ENCODE results near the gene ABLIM3. TPM values are rescaled to one million over a fixed set of nuclear protein-coding genes. Genes with fewer than 3 reads are reported as not detected.

The ABLIM3 gene
- total RNA-seq, 2 experiments from 2014 or later: 0.21 TPM; not detected in 1

DNA sequence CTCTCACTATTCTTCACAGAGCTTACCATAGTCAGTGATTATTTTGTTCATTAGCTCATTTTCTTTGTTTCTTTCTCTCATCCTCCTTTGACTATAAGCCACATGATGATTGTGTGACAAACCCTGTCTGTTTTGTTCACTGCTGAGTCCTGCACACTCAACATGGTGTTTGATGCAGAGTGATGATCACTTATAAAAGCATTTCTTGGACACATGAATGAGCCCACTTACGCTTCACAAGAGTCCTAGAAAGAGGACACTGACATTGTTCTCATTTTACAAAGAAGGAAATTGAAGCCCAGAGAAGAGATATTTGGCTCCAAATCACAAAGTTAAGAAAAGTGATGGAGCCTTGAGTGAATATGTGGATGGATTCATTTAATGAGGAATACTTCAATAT, 13.4 kb downstream of the ABLIM3 start:
- no peak for ATAC-seq
- no peak overlapping the region for H3K4me3 Mint-ChIP-seq
- CTCF ChIA-PET: interaction anchor here (1.2 kb wide), 1 partner anchor 115 kb away, joined by 5 read pairs; no protein-coding TSS in a partner anchor
- no peak overlapping the region for H3K27ac Mint-ChIP-seq
- peaks cover 44% of the 10 kb centered on the region for H3K27me3 Mint-ChIP-seq
- no peaks in the 10 kb centered on the region for H3K9me3 Mint-ChIP-seq (ENCODE audit: low read depth)
- H3K36me3 Mint-ChIP-seq: no peaks in the 10 kb centered on the region
- no peak for DNase-seq
- no peaks in the 10 kb centered on the region for H3K4me1 Mint-ChIP-seq

DNA sequence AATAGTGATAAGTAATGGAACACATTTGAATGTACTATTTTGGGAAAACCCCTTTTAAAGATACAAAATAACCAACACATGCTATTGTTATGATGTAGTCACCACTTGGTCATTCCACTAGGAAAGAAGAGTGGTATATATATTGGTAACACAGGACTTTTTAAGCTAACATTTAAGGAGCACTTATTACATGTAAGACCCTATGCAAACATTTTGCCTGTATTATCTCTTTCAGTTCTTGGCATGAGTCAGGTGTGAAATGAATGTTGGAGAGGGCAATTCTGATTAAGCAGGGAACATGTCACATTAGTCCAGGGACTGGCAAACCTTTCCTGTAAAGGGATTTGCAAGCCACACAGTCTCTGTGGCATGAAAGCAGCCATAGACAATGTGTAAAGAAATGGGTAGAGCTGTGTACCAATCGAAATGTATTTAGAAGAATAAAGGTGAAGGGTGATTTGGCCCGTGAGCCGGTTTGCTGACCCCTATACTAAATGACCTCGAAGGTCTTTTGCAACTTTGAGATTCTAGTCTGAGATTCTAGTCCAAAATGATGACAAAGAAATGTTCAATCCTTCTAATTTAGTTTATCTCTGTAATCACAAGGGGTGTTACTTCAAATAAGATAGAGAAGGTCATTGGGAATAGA, 15.3 kb downstream of the ABLIM3 start:
- H3K27ac Mint-ChIP-seq: no peak overlapping the region
- DNase-seq (no peak), ATAC-seq (no peak)
- H3K9me3 Mint-ChIP-seq (ENCODE audit: low read depth): no peaks in the 10 kb centered on the region
- H3K4me3 Mint-ChIP-seq: no peak overlapping the region
- no peaks in the 10 kb centered on the region for H3K4me1 Mint-ChIP-seq
- H3K27me3 Mint-ChIP-seq: peaks cover 33% of the 10 kb centered on the region
- CTCF ChIA-PET: interaction anchor here (2.4 kb wide), 1 partner anchor 15 kb away, joined by 8 read pairs; the partner anchor contains the start of gene ABLIM3
- no peaks in the 10 kb centered on the region for H3K36me3 Mint-ChIP-seq

DNA sequence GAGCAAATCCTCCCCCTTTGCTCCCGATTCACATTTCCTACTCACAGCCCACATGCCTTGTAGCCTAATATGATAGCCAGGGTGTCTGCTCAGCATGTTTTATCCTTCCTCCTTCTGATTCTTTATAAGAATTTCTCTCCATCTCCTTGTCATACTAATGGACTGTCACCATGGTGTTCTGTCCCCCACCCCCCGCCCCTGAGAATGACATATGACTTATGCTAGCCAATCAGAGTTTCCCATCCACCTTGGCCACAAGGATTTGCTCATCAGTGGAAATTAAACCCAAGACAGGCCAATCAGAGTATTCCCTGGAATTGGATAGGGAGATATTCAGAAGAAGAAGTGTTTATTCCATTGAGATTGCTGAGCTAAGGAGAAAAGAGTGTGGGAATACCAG, 16.0 kb downstream of the ABLIM3 start:
- Mint-ChIP-seq H3K4me3 (no peak overlapping the region), H3K27me3 (peaks cover 30% of the 10 kb centered on the region), H3K4me1 (no peaks in the 10 kb centered on the region), H3K9me3 (ENCODE audit: low read depth) (no peaks in the 10 kb centered on the region), H3K27ac (no peak overlapping the region), H3K36me3 (no peaks in the 10 kb centered on the region)
- no peak for DNase-seq
- no peak for ATAC-seq
- CTCF ChIA-PET: interaction anchor here (0.6 to 2.4 kb wide), 2 partner anchors 16 to 227 kb away, joined by 3 to 8 read pairs; partner anchors contain the start of gene ABLIM3

DNA sequence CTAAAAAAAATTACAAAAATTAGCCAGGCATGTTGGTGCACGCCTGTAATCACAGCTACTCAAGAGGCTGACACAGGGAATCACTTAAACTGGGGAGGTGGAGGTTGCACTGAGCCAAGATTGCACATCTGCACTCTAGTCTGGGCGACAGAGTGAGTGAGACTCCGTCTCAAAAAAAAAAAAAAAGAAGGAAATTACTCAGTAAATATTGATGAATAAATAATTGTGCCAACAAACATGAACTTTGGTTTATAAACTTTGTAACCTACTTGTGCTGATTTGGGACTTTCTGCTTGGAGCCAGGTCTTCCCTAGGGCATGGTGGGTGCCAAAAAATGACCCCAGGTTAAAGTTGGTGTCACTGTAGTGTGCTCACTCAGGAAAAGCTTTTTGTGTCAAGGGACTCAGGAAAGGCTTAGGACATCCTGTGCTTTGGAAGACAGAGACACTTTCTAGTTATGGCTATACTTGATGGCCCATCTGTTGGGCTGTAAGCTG, 19.0 kb downstream of the ABLIM3 start:
- H3K4me3 Mint-ChIP-seq: no peak overlapping the region
- CTCF ChIA-PET: interaction anchor here (1.1 to 1.2 kb wide), 2 partner anchors 19 to 105 kb away, joined by 3 read pairs; partner anchors contain the start of gene ABLIM3
- H3K36me3 Mint-ChIP-seq: no peaks in the 10 kb centered on the region
- ATAC-seq (no peak), DNase-seq (no peak)
- H3K9me3 Mint-ChIP-seq (ENCODE audit: low read depth): no peaks in the 10 kb centered on the region
- peaks cover 24% of the 10 kb centered on the region for H3K27me3 Mint-ChIP-seq
- no peak overlapping the region for H3K27ac Mint-ChIP-seq
- no peaks in the 10 kb centered on the region for H3K4me1 Mint-ChIP-seq

DNA sequence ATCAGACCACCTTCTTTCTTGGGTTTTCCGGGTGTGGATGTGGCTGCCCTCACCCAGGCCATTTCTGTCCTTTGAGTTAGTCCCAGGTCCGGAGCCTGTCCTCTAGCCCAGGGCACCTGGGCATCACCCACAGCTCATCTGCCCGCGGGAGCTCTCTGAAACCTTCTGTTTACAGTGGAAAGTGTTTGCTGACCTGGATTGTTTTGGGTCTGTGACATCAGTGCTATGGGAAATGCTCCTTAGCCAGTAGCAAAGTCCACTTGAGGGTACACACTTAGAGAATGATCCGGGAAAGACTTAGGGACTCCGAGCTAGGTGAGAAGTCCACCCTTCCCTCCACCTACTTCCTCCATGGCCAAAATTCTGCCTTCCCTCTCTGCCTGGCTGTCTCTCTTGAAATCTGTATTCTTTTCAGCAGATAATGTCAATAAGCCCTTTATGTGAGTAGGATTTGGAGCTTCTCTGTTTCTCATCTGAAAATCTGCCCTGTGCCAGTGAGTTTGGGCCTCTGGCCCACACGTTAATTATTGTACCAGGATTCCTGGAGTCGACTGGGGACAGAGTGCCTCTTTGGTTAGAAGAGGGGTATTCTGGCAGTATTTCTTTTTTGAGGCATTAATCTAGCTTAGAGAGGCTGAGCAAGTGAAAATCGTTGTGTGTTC, 19.9 kb downstream of the ABLIM3 start:
- Mint-ChIP-seq H3K27me3 (peaks cover 18% of the 10 kb centered on the region), H3K4me1 (no peaks in the 10 kb centered on the region), H3K36me3 (no peaks in the 10 kb centered on the region), H3K4me3 (no peak overlapping the region), H3K9me3 (ENCODE audit: low read depth) (no peaks in the 10 kb centered on the region), H3K27ac (no peak overlapping the region)
- CTCF ChIA-PET: interaction anchor here (1.1 to 1.2 kb wide), 2 partner anchors 20 to 104 kb away, joined by 3 read pairs; partner anchors contain the start of gene ABLIM3
- ATAC-seq (no peak), DNase-seq (no peak)

DNA sequence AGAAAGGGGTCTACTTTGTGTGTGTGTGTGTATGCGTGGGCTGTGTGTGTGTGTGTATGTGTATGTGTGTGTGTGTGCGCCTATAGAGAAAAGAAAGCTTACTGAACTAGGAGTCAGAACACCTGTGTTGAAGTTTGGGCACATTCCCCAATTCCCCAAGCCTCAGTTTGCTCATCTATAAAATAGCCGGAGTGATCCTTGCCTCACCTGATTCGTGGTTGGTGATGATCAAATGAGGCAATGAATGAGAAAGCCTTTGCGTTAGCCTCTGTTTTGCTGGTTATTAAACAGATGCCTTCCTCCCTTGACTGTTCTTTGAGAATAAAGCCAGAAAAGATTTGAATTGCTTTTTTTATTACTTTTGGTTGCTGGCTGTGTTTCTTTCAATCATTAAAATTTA, 20.6 kb downstream of the ABLIM3 start:
- Mint-ChIP-seq H3K9me3 (ENCODE audit: low read depth) (no peaks in the 10 kb centered on the region), H3K27ac (no peak overlapping the region), H3K27me3 (peaks cover 20% of the 10 kb centered on the region), H3K4me3 (no peak overlapping the region), H3K4me1 (no peaks in the 10 kb centered on the region), H3K36me3 (no peaks in the 10 kb centered on the region)
- DNase-seq (no peak), ATAC-seq (no peak)
- CTCF ChIA-PET: no interaction called here

DNA sequence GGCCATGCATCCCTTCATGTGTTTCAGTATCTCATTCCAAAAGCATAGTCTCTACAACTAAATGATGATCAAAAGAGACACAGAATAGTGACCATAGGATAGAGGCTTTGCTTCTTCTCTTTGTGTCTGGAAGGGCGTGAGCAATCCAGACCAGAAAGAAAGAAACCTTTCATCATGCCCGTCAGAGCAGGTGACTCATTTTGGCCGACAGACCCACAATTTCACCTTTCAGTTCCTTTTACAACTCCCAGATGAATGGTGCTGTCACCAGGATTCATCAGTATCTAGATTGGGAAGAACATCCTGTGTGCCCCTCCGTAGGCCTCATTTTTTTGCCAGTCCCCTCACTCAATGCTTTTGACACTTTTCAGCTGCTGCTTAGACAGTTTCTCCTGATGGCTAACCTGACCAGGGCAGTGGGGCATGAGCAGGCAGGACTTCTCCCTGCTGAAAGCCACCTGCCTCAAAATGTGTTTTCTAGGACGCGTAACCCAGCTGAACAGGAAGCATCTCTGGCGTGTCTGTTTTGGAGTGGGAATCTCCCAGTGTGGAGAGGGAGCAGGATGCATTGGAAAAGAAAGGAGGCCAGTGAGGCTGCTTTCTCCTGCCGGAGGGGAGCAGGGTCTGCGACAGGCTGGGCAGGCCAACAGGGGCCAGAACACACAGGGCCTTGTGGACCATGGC, 21.2 kb downstream of the ABLIM3 start:
- Mint-ChIP-seq H3K27ac (no peak overlapping the region), H3K27me3 (peaks cover 20% of the 10 kb centered on the region), H3K36me3 (no peaks in the 10 kb centered on the region)

DNA sequence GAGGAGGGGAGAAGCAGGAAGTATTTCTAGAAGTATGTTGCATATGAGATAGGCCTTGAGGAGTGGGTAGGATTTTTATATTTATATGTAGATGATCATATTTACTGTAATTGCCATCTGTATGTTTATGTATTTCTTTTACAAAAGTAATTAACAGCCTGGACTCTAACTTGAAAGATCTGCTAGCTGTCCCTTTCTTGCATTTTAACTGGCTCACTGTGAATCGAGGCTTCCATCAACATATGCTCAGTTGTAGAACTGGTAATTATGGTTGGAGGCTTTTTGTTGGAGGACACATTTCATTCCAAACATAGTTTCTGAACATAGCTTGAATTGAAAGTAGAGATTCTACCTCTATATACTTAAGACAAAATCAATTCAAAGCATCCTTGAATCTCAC, 23.4 kb downstream of the ABLIM3 start:
- Mint-ChIP-seq H3K9me3 (ENCODE audit: low read depth) (no peaks in the 10 kb centered on the region), H3K27me3 (peaks cover 17% of the 10 kb centered on the region), H3K4me3 (no peak overlapping the region), H3K27ac (no peak overlapping the region), H3K36me3 (no peaks in the 10 kb centered on the region), H3K4me1 (no peaks in the 10 kb centered on the region)
- CTCF ChIA-PET: no interaction called here
- DNase-seq: no peak
- no peak for ATAC-seq

More for the DNA sequence above, 21.2 kb downstream of the ABLIM3 start:
- DNase-seq (no peak), ATAC-seq (no peak)
- no peak overlapping the region for H3K4me3 Mint-ChIP-seq
- CTCF ChIA-PET: no interaction called here
- H3K4me1 Mint-ChIP-seq: no peaks in the 10 kb centered on the region
- H3K9me3 Mint-ChIP-seq (ENCODE audit: low read depth): no peaks in the 10 kb centered on the region

DNA sequence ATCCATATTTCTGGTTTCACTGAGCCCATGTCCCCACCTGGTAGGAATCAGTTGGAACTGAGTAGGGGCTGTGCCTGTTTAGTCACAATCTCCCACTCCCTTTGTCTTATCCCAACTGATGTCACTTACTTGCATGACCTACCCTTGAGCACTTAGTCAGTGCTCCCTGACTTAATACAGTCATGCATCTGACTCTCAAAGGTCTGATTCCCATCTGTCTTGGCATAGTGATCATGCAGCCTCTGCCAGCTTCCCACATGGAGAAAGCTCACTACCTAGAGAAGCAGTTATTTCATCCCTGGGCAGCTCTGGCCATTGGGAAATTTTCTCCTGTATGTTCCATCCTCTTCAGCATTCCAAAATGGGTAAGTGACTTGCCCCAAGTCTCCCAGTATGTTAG, 24.8 kb downstream of the ABLIM3 start:
- Mint-ChIP-seq H3K4me3 (no peak overlapping the region), H3K4me1 (peaks cover 3% of the 10 kb centered on the region), H3K9me3 (ENCODE audit: low read depth) (no peaks in the 10 kb centered on the region), H3K27me3 (peaks cover 18% of the 10 kb centered on the region), H3K27ac (no peak overlapping the region), H3K36me3 (no peaks in the 10 kb centered on the region)
- no peak for ATAC-seq
- no peak for DNase-seq
- CTCF ChIA-PET: no interaction called here

DNA sequence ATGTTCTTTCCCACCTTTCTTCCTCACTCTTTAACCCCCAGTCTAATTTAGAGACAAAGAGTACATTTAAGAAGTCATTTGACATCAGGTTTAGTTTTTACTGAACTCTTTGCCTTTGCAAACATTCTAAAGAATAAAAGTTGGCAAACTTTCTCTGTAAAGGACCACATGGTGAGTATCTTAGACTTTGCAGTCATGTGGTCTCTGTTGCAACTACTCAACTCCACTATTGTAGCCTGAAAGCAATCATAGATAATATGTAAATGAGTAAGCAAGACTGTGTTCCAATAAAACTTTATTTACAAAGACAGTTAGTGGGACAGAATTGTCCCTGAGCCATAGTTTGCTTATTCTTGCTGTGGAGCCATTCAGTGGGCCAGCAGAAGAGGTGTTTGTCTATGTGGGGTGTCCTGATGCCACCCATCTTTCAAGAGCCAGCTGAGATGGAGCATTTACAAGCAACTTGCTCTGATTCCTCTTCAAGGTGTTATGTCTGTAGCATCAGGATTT, 25.4 kb downstream of the ABLIM3 start:
- no peak overlapping the region for H3K4me3 Mint-ChIP-seq
- H3K4me1 Mint-ChIP-seq: peaks cover 5% of the 10 kb centered on the region
- H3K9me3 Mint-ChIP-seq (ENCODE audit: low read depth): no peaks in the 10 kb centered on the region
- DNase-seq: no peak
- H3K27ac Mint-ChIP-seq: no peak overlapping the region
- no peaks in the 10 kb centered on the region for H3K36me3 Mint-ChIP-seq
- peaks cover 18% of the 10 kb centered on the region for H3K27me3 Mint-ChIP-seq
- ATAC-seq: no peak
- CTCF ChIA-PET: no interaction called here

DNA sequence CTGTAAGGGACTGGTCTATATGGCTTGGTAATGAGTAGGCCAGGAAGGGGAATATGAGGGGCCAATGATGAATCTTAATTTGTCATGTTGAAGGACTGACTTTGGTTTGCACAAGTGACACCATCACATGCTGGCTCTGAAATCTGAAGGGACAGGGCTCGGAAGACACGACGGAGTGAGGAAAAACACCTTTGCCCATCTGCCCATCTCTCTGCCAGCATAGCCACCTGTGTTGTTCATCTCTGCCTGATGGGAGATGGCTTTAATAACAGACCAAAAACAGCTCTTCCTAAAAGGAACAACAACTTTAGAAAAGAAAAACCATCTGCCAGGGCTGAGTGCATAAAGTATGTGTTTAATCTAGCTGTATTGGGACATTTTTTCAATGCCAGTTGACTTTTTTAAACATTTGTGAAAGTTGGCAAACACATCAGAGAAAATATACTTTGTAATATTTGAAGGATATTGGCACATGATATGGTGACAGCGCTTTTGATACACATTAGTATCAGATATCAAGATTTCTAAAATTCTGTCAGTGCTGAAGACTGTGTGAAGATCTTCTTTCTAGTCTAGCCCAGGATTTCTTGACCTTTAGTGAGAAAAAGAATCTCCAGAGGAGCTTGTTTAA, 27.1 kb downstream of the ABLIM3 start:
- H3K27ac Mint-ChIP-seq: no peak overlapping the region
- peaks cover 14% of the 10 kb centered on the region for H3K4me1 Mint-ChIP-seq
- peaks cover 18% of the 10 kb centered on the region for H3K27me3 Mint-ChIP-seq
- no peak overlapping the region for H3K4me3 Mint-ChIP-seq
- H3K36me3 Mint-ChIP-seq: no peaks in the 10 kb centered on the region
- CTCF ChIA-PET: no interaction called here
- H3K9me3 Mint-ChIP-seq (ENCODE audit: low read depth): no peaks in the 10 kb centered on the region
- DNase-seq: no peak
- ATAC-seq: no peak

DNA sequence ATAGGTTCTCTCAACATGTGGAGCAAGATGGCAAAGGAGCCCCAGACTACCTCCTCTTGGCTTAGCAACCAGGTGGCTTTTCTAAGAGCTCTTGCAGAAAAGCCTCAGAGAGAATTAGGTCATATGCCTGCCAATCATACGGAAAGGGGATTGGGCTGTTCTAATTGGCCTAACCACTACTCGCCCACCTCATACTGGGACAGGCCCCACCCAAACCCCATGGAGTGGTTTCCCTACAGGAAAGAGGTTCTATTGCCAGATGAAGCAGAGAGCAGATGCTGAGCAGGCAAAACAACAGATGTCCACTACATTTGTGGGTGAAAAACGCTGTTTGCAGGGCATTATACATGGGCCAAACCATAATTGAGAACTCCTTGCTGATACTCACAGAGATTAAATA, 29.0 kb downstream of the ABLIM3 start:
- Mint-ChIP-seq H3K27ac (no peak overlapping the region), H3K36me3 (no peaks in the 10 kb centered on the region), H3K27me3 (peaks cover 18% of the 10 kb centered on the region), H3K9me3 (ENCODE audit: low read depth) (no peaks in the 10 kb centered on the region), H3K4me3 (no peak overlapping the region), H3K4me1 (peaks cover 14% of the 10 kb centered on the region)
- DNase-seq: no peak
- ATAC-seq: no peak
- CTCF ChIA-PET: interaction anchor here (0.6 kb wide), 1 partner anchor 26 kb away, joined by 3 read pairs; no protein-coding TSS in a partner anchor

DNA sequence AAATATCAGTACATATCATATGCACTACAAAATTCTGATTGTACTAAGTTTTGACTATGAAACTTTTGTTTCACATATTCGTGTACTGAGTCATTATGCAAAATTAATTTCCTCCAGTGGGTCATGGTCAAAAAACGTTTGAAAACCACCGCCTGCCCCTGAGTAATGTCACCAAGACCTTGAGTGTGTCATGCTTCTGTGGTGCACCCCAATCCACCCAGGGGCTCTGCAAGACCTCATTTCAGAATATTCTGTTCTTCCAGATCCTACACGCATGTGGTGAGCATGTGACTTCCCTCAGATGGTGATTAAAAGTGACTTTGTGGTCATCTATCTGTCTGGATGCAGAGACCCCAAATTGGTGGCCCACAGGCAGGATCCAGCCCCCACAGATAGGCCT, 31.0 kb downstream of the ABLIM3 start:
- Mint-ChIP-seq H3K4me1 (peaks cover 14% of the 10 kb centered on the region), H3K27ac (no peak overlapping the region), H3K36me3 (no peaks in the 10 kb centered on the region), H3K9me3 (ENCODE audit: low read depth) (no peaks in the 10 kb centered on the region), H3K27me3 (peaks cover 14% of the 10 kb centered on the region), H3K4me3 (no peak overlapping the region)
- ATAC-seq (peak; percentile 66), DNase-seq (peak; percentile 74)
- CTCF ChIA-PET: no interaction called here

Measured in activated CD8-positive, alpha-beta memory T cell treated with anti-CD3 and anti-CD28 coated beads, Interleukin-2, amount 10 ng/mL, durations not matched to agents 7 days and 5 days (primary cell).